NOMO-1 treated with DMSO at 0.1 percent for 48 hours (cell line): ENCODE results near the gene ADGRG3.
A peak's percentile ranks its signal among the peaks of the same experiment; 100 is the strongest.

Experiments used
- DNase-seq: peaks from one replicate; lab custom pipeline; 2025; ENCODE audit not compliant: unreplicated experiment; lab: John Stamatoyannopoulos, UW

The ADGRG3 gene

GRCh38 chr16:57734308-57734924 is 66.3 kb downstream of the ADGRG3 start:
- peak; percentile 3 for DNase-seq

GRCh38 chr16:57734925-57735754 is 67.0 kb downstream of the ADGRG3 start:
- peak; percentile 100 for DNase-seq

- no peak for DNase-seq
Measured at GRCh38 chr16:57735755-57736418, 67.8 kb downstream of the ADGRG3 start, which contains the start of gene KATNB1. TSS of gene KATNB1 (plus strand) at chr16:57735770. CDS start at chr16:57737244, 1,474 bp downstream.

GRCh38 chr16:57736419-57737351 is 68.6 kb downstream of the ADGRG3 start:
- DNase-seq: peak; percentile 34

- DNase-seq: no peak
Measured at GRCh38 chr16:57738844-57739243, 70.7 kb downstream of the ADGRG3 start.
